HG02870 (cell line): ENCODE measurements around the gene RPS3.
"Not testable (repeated sequence)": the region's sequence is repeated elsewhere in the genome, so short reads cannot be mapped to it uniquely, and the experiment has no call there.

Experiments used
- ATAC-seq: cut with Tn5 transposase; IDR thresholded peaks from one replicate; pipeline ENCODE4 v1.9.1; 2021; ENCODE audit warnings: mild to moderate bottlenecking, moderate library complexity; ENCODE audit not compliant: unreplicated experiment

RPS3 gene

GRCh38 chr11:75399344-75400145 lies at the start of gene RPS3:
TSS of gene RPS3 (plus strand) at chr11:75399518. CDS start at chr11:75399548, 30 bp downstream.
- ATAC-seq = peak; percentile 77

- ATAC-seq = no peak
Observed at GRCh38 chr11:75349521-75350116, 49.7 kb upstream of the RPS3 start.

GRCh38 chr11:75350122-75350742 lies 49.1 kb upstream of the RPS3 start:
- no peak for ATAC-seq

- no peak for ATAC-seq
Observed at GRCh38 chr11:75350743-75351540, 48.4 kb upstream of the RPS3 start.

GRCh38 chr11:75351541-75351790 lies 47.9 kb upstream of the RPS3 start, which contains the start of gene ARRB1:
TSS of gene ARRB1 (minus strand) at chr11:75351661. CDS start at chr11:75351607, 54 bp downstream.
- ATAC-seq = no peak

GRCh38 chr11:75351791-75352587 lies 47.3 kb upstream of the RPS3 start:
- ATAC-seq = no peak

GRCh38 chr11:75352588-75353206 lies 46.6 kb upstream of the RPS3 start:
- ATAC-seq = no peak

GRCh38 chr11:75355051-75355450 lies 44.3 kb upstream of the RPS3 start:
- no peak for ATAC-seq

GRCh38 chr11:75356613-75357012 lies 42.7 kb upstream of the RPS3 start:
- ATAC-seq = no peak

GRCh38 chr11:75362285-75362684 lies 37.0 kb upstream of the RPS3 start:
- ATAC-seq = not testable (repeated sequence)

GRCh38 chr11:75365711-75366181 lies 33.6 kb upstream of the RPS3 start:
- no peak for ATAC-seq

GRCh38 chr11:75366826-75367225 lies 32.5 kb upstream of the RPS3 start:
- not testable (repeated sequence) for ATAC-seq

GRCh38 chr11:75369560-75370255 lies 29.6 kb upstream of the RPS3 start:
- ATAC-seq = no peak

- no peak for ATAC-seq
Observed at GRCh38 chr11:75371949-75372876, 27.1 kb upstream of the RPS3 start.

GRCh38 chr11:75373201-75373600 lies 26.1 kb upstream of the RPS3 start:
- ATAC-seq = no peak

- no peak for ATAC-seq
Observed at GRCh38 chr11:75374646-75375045, 24.7 kb upstream of the RPS3 start.

- ATAC-seq = no peak
Observed at GRCh38 chr11:75375626-75376025, 23.7 kb upstream of the RPS3 start.

- no peak for ATAC-seq
Observed at GRCh38 chr11:75376175-75376574, 23.1 kb upstream of the RPS3 start.
